HepG2 (cell line): ENCODE results near the gene CPLX1. TPM values are rescaled to one million over a fixed set of nuclear protein-coding genes. Genes with fewer than 3 reads are reported as not detected.
A peak's percentile ranks its signal among the peaks of the same experiment; 100 is the strongest.

Source experiments
- ATAC-seq: fragments of 200-7000 bp; cut with Tn5 transposase; 3 replicates; pipeline ENCODE4 v1.9.1; 2020; ENCODE audit warnings: mild to moderate bottlenecking, moderate library complexity
- BruUV-seq: library from RNA; stranded (reverse); fragments of 400-500 nt; replicated peaks from 2 replicates; lab custom pipeline; 2021; lab: Mats Ljungman, UMichigan
- CTCF ChIA-PET: fragments of 300-600 bp; formaldehyde crosslinking; extraction: SDS; loops from one replicate; lab custom pipeline; 2021; ENCODE audit warnings: low total read pairs, inconsistent platforms, low intra/inter-chr PET ratio; lab: Yijun Ruan, JAX
- POLR2A ChIA-PET: fragments of 350-600 bp; sonication (Branson Sonifier 250); formaldehyde crosslinking; loops from one replicate; lab custom pipeline; 2020; ENCODE audit warnings: antibody characterized with exemption, inconsistent platforms; lab: Yijun Ruan, JAX
- DNase-seq: peaks from one replicate; pipeline ENCODE4 v3.0.0-alpha.2; 2015; ENCODE audit warnings: low spot score
- FAIRE-seq: peaks from 3 replicates; lab custom pipeline; 2011; peaks lifted over from hg19 to GRCh38; lab: Jason Lieb, UNC
- H2AFZ ChIP-seq: one replicate; pipeline ENCODE4 v1.6.1; 2011; ENCODE audit warnings: low read length, inconsistent platforms
- H3K27ac ChIP-seq: fragments of 300-600 bp; 3 replicates; pipeline ENCODE4 v1.8.0; 2011; ENCODE audit warnings: mixed run types, mild to moderate bottlenecking, mixed read lengths, low read length, inconsistent platforms; ENCODE audit not compliant: insufficient read depth; ENCODE audit errors: extremely low read length
- H3K27me3 ChIP-seq, 2 experiments: fragments of 200-600 bp in 1 of 2; 2 replicates in 1 of 2; 3 replicates in 1 of 2; pipeline versions ENCODE4 v1.6.0 to v1.8.0; 2011; ENCODE audit warnings: low read length in 2 of 2, mild to moderate bottlenecking in 2 of 2, moderate library complexity in 2 of 2, inconsistent platforms in 1 of 2; ENCODE audit not compliant: insufficient read depth in 2 of 2, control insufficient read depth in 1 of 2
- H3K36me3 ChIP-seq, 2 experiments: fragments of 200-600 bp in 1 of 2; replicated peaks in 1 of 2; 2 replicates in 1 of 2; 3 replicates in 1 of 2; pipeline versions ENCODE4 v1.5.1 to v1.8.0; 2011; ENCODE audit warnings: low read length in 2 of 2, inconsistent platforms in 1 of 2; ENCODE audit not compliant: insufficient read depth in 2 of 2, control insufficient read depth in 1 of 2
- H3K4me1 ChIP-seq: 2 replicates; pipeline ENCODE4 v1.5.1; 2012; ENCODE audit warnings: low read length, inconsistent platforms; ENCODE audit not compliant: insufficient read depth
- H3K4me2 ChIP-seq: 2 replicates; pipeline ENCODE4 v1.6.0; 2011; ENCODE audit warnings: low read depth, low read length, inconsistent platforms
- H3K4me3 ChIP-seq, 3 experiments: fragments of 200-600 bp in 1 of 3; sonication (generic), shearing (Covaris generic) in 1 of 3; replicated peaks in 1 of 3; 2 replicates each; pipeline ENCODE4 v1.5.1; 2011 to 2016; ENCODE audit warnings: low read length in 3 of 3, inconsistent platforms in 2 of 3, low read depth in 2 of 3, mild to moderate bottlenecking in 2 of 3, control low read depth in 1 of 3, mixed read lengths in 1 of 3; ENCODE audit not compliant: insufficient read depth in 1 of 3
- H3K79me2 ChIP-seq: one replicate; pipeline ENCODE4 v1.6.1; 2011; ENCODE audit warnings: low read length, inconsistent platforms; ENCODE audit not compliant: insufficient read depth
- H3K9ac ChIP-seq: 2 replicates; pipeline ENCODE4 v1.6.0; 2011; ENCODE audit warnings: mild to moderate bottlenecking, low read depth, low read length, inconsistent platforms; ENCODE audit not compliant: insufficient read depth
- H3K9me3 ChIP-seq: 2 replicates; pipeline ENCODE4 v1.5.1; 2012; ENCODE audit warnings: mild to moderate bottlenecking, low read length
- H4K20me1 ChIP-seq: 2 replicates; pipeline ENCODE4 v1.6.0; 2011; ENCODE audit warnings: inconsistent platforms, mild to moderate bottlenecking, low read length, moderate library complexity; ENCODE audit not compliant: insufficient read depth
- AGO2 ChIP-seq: fragments of 200-400 bp; formaldehyde crosslinking; optimal IDR thresholded peaks from 2 replicates; pipeline ENCODE3; 2017; ENCODE audit warnings: mild to moderate bottlenecking, low read depth, low read length, moderate library complexity
- FOSL2 ChIP-seq: sonication (generic); formaldehyde crosslinking; IDR thresholded peaks from 2 replicates; pipeline ENCODE4 v1.4.0; 2020; ENCODE audit warnings: missing genetic modification reagents
- HHEX ChIP-seq: IDR thresholded peaks from 2 replicates; pipeline ENCODE4 v1.6.1; 2016; ENCODE audit warnings: control low read depth
- HNF4G ChIP-seq, 2 experiments: sonication (generic) in 1 of 2; formaldehyde crosslinking in 1 of 2; IDR thresholded peaks; 2 replicates each; pipeline versions ENCODE4 v1.4.0 to v1.6.1; 2011 to 2020; ENCODE audit warnings: borderline replicate concordance in 2 of 2, low read depth in 2 of 2, mild to moderate bottlenecking in 2 of 2, low read length in 1 of 2, missing genetic modification reagents in 1 of 2, moderate library complexity in 1 of 2
- HOXA9 ChIP-seq: sonication (generic); formaldehyde crosslinking; IDR thresholded peaks from 2 replicates; pipeline ENCODE4 v1.8.1; 2022; ENCODE audit warnings: missing genetic modification reagents, mild to moderate bottlenecking, moderate library complexity, borderline replicate concordance
- POLR2A ChIP-seq, 2 experiments: IDR thresholded peaks; 2 replicates each; pipeline ENCODE4 v1.6.1; 2011; ENCODE audit warnings: low read depth in 2 of 2, low read length in 2 of 2, mild to moderate bottlenecking in 1 of 2, moderate library complexity in 1 of 2; ENCODE audit not compliant: insufficient read depth in 1 of 2
- THRA ChIP-seq: sonication (generic); formaldehyde crosslinking; IDR thresholded peaks from 2 replicates; pipeline ENCODE4 v1.4.0; 2020; ENCODE audit warnings: missing genetic modification reagents, borderline replicate concordance
- THYN1 ChIP-seq: sonication (generic); formaldehyde crosslinking; IDR thresholded peaks from 2 replicates; pipeline ENCODE4 v1.8.1; 2023; ENCODE audit warnings: low read depth, mild to moderate bottlenecking, moderate library complexity, missing genetic modification reagents, borderline replicate concordance
- ZNF34 ChIP-seq: sonication (generic); formaldehyde crosslinking; IDR thresholded peaks from 2 replicates; pipeline ENCODE4 v1.4.0; 2020; ENCODE audit warnings: mild to moderate bottlenecking, missing genetic modification reagents, borderline replicate concordance
- ZNF841 ChIP-seq: sonication (generic); formaldehyde crosslinking; IDR thresholded peaks from 2 replicates; pipeline ENCODE4 v1.8.1; 2023; ENCODE audit warnings: missing genetic modification reagents, borderline replicate concordance
- WGBS: methylation state at CpG from one replicate; pipeline ENCODE4 v1.1.6; 2017; ENCODE audit warnings: low lambda C conversion rate; 5-methylcytosine and 5-hydroxymethylcytosine counted together
- in situ Hi-C: cut with HindIII; loops from 2 replicates; pipeline ENCODE4 v1.10.0; 2017; ENCODE audit warnings: low pct_unique_long_range_greater_than_20kb; ENCODE audit not compliant: extremely low pct_ligation_motif_present
- intact Hi-C: fragments of 100-400 bp; cut with micrococcal nuclease; formaldehyde crosslinking; loops from one replicate; pipeline ENCODE4 v1.10.0; 2022; ENCODE audit not compliant: unreplicated experiment
- polyA plus RNA-seq, 8 experiments: library from polyadenylated mRNA; depleted of rRNA in 3 of 8; stranded (reverse) in 7 of 8; unstranded in 1 of 8; fragments of >200 nt; fragmentation: Illumina TruSeq in 4 of 8; extraction: Trizol in 4 of 8; gene quantifications; 2 replicates each; pipeline versions ENCODE4 v1.2.1 to v1.2.3, GENCODE V29; 2011 to 2016; ENCODE audit warnings: low read depth in 4 of 8, missing spikeins in 1 of 8, mixed read lengths in 1 of 8; ENCODE audit not compliant: insufficient read depth in 1 of 8
- total RNA-seq, 5 experiments: library from RNA; depleted of rRNA; stranded (reverse); fragments of >200 nt; fragmentation: Illumina TruSeq; extraction: Trizol; gene quantifications; 2 replicates each; pipeline ENCODE4 v1.2.3, GENCODE V29; 2016; ENCODE audit warnings: low read depth in 1 of 5

CPLX1 gene
- total and polyA plus RNA-seq, 2 of the 13 experiments (the other 11 are each of a cell fraction or from before 2014, with no cell fraction given): 0.18 TPM

GRCh38 chr4:752196-752861 lies 73.6 kb downstream of the CPLX1 start:
- no peak overlapping the region for H3K9ac ChIP-seq
- H4K20me1 ChIP-seq: peaks cover 4% of the 10 kb centered on the region; the same call in 1 of the 2 replicates
- peaks cover 14 to 64% of the 10 kb centered on the region in 2 experiments; a peak in 4 of 5 replicates for H3K36me3 ChIP-seq
- TF ChIP-seq AGO2 (peak; percentile 68), HHEX (CRISPR knock-in tag) (no peak), FOSL2 (CRISPR knock-in tag) (no peak), THRA (CRISPR knock-in tag) (no peak), THYN1 (CRISPR knock-in tag) (no peak)
- no peaks in the 10 kb centered on the region; a peak in 1 of 5 replicates for H3K27me3 ChIP-seq
- H3K79me2 ChIP-seq: no peaks in the 10 kb centered on the region
- no peak overlapping the region for H3K4me3 ChIP-seq
- H3K9me3 ChIP-seq: no peaks in the 10 kb centered on the region
- FAIRE-seq (no peak), DNase-seq (no peak), ATAC-seq (no peak)
- WGBS: 96% methylated on average over 21 of the region's 25 CpGs
- H3K27ac ChIP-seq: no peak overlapping the region
- H3K4me1 ChIP-seq: no peaks in the 10 kb centered on the region
- ChIA-PET CTCF (no interaction called here), POLR2A (interaction anchor here (1.3 kb wide), 1 partner anchor 30 kb away, joined by 6 read pairs; no protein-coding TSS in a partner anchor)
- intact Hi-C loops (no loop called here), in situ Hi-C loops (no loop called here)
- no peak overlapping the region for H3K4me2 ChIP-seq
- no TSS peak for BruUV-seq
- no peak overlapping the region for H2AFZ ChIP-seq

GRCh38 chr4:751676-752075 lies 74.3 kb downstream of the CPLX1 start:
- H3K36me3 ChIP-seq: peaks cover 14 to 58% of the 10 kb centered on the region in 2 experiments; a peak in 4 of 5 replicates
- WGBS: 98% methylated on average over 15 of the region's 15 CpGs
- ATAC-seq (no peak), DNase-seq (no peak)
- no peaks in the 10 kb centered on the region for H3K79me2 ChIP-seq
- no peaks in the 10 kb centered on the region for H3K4me1 ChIP-seq
- H2AFZ ChIP-seq: no peak overlapping the region
- in situ Hi-C loops (no loop called here), intact Hi-C loops (no loop called here)
- H4K20me1 ChIP-seq: peaks cover 4% of the 10 kb centered on the region; the same call in 1 of the 2 replicates
- H3K4me3 ChIP-seq: no peak overlapping the region
- CTCF ChIA-PET: no interaction called here
- BruUV-seq: no TSS peak
- POLR2A ChIA-PET: no interaction called here
- no peaks in the 10 kb centered on the region; a peak in 1 of 5 replicates for H3K27me3 ChIP-seq
- TF ChIP-seq HNF4G (IDR thresholded peaks at IDR 0.05; ENCODE audit: borderline replicate concordance, low read depth, low read length): no peak
- TF ChIP-seq HNF4G (CRISPR knock-in tag; IDR thresholded peaks at IDR 0.05; ENCODE audit: borderline replicate concordance, low read depth): no peak
- no peak for TF ChIP-seq ZNF34
- TF ChIP-seq ZNF841 (CRISPR knock-in tag): no peak
- no peak for TF ChIP-seq POLR2A (IDR thresholded peaks at IDR 0.05; ENCODE audit: insufficient read depth in 1 of 2, low read depth in 2 of 2, low read length in 2 of 2)
- no peak for TF ChIP-seq HOXA9 (CRISPR knock-in tag)
- TF ChIP-seq, all 625 proteins: peak for 0
- Histone ChIP-seq H3K4me2 (no peak overlapping the region), H3K9me3 (no peaks in the 10 kb centered on the region), H3K9ac (no peak overlapping the region), H3K27ac (no peak overlapping the region)
- FAIRE-seq: no peak
